Stimulated activated CD4-positive, alpha-beta T cell treated with anti-CD3 and anti-CD28 coated beads, Interleukin-4, amount 100 ng/mL, for 24 hours (primary cell): Measurements from ENCODE around the gene GABBR2.
"Not testable (repeated sequence)": the region's sequence is repeated elsewhere in the genome, so short reads cannot be mapped to it uniquely, and the experiment has no call there.

Experiments used
- DNase-seq: peaks from one replicate; pipeline ENCODE4 v3.0.0-alpha.2; 2020

GABBR2 gene

DNA sequence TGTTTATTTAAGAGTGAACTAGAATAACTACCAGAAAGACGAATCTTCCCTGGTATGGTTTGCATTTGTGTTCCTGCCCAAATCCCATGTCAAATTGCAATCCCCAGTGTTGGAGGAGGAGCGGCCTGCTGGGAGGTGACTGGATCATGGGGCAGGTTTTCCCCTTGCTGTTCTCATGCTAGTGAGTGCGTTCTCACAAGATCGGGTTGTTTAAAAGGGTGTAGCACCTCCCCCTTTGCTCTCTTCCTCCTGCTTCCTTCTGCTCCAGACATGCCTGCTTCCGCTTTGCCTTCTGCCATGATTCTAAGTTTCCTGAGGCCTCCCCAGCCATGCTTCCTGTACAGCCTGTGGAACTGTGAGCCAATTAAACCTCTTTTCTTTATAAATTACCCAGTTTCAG, 242.9 kb downstream of the GABBR2 start:
- DNase-seq = no peak

DNA sequence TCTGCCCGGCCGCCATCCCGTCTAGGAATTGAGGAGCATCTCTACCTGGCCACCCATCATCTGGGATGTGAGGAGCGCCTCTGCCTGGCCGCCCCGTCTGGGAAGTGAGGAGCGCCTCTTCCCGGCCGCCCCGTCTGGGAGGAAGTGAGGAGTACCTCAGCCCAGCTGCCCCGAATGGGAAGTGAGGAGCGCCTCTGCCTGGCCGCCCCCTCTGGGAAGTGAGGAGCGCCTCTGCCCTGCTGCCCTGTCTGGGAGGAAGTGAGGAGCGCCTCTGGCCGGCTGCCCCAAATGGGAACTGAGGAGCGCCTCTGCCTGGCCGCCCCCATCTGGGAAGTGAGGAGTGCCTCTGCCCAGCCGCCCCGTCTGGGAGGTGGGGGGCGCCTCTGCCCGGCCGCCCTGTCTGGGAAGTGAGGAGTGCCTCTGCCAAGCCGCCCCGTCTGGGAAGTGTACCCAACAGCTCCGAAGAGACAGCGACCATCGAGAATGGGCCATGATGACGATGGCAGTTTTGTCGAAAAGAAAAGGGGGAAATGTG, 244.5 kb downstream of the GABBR2 start:
- DNase-seq = not testable (repeated sequence)

DNA sequence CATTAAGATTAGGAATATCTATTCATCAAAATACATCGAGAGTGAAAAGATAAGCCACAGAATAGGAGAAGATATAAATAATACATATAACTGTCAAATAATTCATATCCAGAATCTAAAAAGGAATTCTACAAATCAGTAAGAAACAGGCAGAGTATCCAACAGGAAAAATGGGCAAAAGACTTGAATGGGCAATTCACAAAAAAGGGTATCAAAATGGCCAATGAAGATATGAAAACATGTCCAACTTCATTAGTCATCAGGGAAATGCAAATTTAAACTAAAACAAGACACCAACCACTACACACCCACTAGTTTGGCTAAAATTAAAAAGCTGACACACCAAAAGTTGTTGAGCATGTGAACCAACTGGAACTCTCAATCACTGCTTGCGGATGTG, 246.4 kb downstream of the GABBR2 start:
- no peak for DNase-seq

DNA sequence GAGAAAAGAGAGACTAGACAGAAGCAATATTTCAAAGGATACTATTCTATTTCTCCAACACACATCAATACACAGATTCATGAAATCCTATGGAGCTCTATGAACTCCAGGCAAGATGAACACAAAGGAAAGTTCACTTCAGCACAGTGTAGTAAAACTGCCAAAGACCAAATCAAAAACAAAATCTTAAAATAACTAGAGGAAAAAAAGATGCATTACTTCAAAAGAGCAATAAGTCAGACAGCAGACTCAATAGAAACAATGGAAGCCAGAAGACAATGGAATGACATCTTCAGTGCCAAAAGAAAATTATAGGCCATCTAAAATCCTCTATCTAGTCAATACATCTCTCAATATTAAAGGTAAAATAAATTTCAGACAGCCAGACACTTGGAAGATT, 248.0 kb downstream of the GABBR2 start:
- DNase-seq = no peak

DNA sequence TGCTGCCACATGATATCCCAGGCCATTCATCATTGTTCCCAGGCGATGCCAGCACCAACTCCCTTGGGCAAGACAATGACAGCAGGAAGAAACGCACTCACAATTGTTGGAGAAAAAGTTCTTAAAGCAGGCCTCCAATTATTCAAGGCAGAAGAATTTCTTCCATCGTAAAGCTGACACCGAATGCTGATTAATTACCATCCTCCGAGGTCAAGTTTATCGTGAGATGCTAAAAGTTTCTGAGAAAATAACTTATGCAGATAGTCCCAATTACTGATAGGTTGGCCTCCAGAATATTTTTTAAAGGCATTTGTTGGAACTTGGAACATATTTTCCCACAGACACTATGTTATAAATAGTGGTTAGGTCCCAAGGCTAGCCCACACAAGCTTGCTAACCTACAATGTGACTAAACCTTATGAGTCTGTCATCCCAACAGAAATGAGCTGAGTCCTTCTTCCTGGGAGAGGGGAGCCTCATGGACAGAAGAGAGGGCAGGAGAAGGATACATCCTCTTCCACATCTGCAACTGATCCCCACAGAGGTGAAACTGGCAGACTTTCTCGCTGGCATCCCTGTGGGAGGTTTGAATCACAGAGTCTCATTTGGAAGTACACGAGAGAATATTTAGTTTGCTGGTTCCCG, 250.9 kb downstream of the GABBR2 start:
- DNase-seq = no peak

DNA sequence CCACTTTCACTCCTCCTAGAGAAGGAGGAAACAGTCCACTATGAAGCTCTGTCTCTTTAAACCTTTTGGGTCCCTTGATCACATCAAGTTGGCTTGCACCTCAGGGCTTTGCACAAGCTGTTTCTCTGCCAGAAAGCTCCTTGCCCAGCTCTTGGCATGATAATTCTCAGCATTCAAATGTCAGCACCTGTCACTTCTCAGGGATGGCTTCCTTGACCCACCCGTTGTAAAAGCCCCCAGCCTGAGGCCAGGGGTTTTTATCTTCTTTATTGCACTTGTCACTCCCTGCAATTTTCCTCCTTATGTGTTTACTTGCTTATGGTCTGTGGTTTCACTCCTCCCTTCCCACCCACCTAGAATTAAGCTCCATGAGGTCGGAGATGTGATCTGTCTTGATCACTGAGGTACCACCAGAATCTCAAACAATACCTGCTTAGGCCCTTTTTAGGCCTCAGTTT, 252.6 kb downstream of the GABBR2 start:
- no peak for DNase-seq

DNA sequence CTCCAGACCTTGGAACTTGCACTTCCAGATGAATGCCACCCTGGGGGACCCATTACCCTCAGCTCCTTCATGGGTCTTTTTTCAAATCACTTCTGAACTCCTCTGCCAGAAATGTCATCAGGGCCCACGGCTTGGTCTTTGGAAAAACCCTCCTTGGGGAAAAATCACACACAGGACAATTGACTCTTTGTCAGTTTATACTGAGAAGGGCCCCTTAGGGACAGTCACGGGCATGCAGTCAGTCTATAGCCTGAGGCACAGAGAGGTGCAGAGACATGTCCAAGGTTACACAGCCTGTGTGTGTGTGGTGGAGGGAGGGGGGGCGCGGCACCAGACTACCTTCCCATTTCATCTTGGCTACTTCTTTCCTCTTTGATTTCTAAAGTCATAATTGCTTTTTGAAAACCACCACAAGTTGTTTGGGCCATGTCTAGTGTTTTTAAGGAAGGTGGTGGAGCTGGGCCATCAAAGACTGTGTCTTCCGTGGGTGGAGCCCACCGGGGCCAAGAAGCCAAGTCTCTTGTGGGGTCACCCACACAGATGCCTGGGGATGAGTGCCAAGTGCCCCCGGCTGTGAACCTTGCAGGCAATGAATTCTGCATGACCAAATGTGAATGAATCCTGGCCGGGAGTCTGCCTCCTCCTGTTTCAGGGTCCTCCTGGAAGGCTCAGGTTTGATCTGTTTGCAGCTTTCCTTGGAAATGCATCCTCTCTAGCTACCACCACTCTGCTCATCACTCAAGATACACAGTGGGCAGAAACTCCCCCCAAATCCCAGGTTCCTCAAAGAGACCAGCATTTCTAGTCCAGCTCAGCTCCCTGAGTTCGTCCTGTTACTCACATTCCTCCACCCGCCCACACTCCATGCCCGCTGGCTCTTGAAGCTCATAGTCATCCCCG, 253.2 kb downstream of the GABBR2 start:
- DNase-seq = no peak

DNA sequence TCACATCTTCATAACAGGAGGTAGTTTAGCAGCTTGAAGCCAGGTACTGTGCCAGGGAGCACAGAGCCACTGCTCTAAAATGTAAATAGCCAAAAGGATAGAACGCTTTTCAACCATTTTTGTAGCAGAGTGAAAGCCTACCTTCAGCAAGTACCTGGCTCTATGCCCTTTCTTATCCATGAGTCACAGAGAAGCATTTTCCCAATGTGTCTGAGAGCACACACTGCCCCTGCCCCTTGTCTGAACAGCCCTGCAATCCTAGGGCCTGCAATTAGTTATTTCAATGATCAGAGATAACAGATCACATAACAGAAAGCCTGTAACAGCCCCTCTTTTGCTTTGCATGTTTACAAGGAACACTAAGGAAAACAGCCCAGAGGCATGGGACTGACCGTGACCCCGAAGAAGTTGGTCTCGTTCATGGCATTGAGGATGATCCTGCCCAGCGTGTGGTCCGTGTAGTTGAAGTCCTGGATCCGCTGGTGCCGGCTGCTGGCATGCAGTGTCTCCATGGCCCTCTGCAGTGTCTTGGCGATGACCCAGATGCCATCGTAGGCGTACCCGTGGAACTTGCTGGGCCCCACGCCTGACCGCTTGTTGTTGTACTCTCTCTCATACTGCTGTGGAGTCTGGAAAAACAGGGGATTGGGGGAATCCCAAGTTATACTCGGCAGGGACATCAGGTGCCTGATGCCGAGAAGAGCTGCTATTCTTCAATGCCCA, 255.0 kb downstream of the GABBR2 start:
- DNase-seq = no peak

DNA sequence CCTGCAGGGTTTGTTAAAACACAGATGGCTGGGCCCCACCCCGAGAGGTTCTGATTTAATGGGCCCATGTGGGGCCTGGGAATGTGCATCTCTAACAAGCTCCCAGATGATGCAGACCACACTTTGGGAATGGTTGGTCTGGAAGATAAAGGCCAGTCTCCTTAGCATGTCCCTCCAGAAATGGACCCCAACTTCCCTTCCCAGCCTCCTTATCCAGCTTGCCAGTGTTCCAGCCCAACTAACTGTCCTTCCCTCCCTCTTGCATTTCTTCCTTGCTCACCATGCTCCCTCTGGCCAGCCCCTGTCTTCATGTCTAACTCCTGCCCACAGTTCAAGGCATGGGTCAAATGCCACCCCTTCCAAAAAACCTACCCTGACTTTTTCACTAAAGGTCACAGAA, 257.2 kb downstream of the GABBR2 start:
- DNase-seq = no peak

DNA sequence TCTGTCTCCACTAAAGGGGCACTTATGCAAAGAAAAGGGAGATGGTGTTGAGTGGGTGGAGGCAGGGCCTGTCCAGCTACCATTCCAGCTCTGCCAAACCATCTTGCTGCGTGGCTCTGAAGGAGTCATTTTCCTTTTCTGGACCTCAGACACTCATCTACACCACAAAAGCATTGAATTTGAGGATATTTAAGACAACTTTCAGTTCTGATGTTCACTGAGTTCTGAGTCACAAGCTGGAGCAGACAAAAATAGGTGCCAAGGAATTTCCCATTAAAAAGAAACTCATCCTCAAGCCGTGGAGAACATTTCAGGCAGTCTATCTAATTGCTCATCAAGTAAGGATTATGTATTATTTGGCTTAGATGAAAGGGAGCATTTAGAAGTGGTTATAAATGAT, 258.2 kb downstream of the GABBR2 start:
- DNase-seq = no peak

DNA sequence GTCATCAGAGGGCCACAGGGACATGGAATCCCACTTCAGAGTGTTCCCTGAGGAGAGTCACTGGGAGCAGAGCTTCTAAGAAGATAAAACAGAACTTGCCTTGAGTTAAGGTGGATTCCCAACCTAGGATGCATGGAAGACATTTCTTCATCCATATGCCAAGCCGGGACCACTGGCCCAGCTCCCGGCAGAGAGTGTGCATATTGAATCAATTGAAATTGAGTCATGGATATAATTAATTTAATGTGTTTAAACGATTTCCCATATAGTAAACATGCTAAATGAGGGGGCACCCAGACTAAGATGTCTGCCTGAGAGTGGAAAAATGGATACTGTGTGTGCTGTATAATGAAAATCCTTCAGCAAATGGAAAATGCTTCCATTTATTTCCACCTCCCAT, 258.9 kb downstream of the GABBR2 start:
- DNase-seq = no peak

DNA sequence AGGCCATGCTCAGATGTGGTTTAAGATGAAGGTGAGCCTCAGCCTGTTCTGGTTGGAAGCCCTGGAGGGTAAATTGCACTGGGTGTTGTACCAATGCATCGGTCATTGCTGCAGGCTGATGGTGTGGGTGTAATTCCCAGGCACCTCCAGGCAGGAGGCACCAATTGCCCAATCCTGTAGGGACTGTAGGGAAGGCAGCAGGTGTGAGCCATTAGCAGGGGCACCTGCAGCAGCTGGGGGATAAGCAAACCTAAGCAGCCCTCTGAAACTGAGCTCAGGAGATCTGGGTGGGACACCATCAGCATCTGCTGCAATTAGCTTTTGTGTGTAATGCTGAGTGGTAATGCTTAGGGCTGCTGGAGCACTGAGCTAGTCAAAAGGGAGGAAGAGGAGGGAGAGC, 263.2 kb downstream of the GABBR2 start:
- DNase-seq = no peak

DNA sequence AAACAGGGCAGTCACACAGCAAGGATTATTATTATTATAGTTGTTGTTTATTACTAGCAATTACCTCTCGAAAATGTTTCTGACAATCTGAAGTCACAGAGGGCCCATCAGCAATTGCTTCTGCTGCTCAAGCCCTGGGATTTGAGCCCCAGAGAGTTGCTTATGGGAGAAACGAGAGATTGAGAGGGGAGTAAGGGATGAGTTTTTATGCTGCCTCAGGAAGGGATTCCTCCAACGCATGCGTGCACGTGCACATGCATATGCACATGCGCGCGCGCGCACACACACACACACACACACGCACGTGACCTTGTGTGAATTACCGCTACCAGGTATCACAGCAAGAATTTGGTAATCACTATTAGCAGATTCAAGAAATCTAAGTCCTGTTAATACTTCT, 264.1 kb downstream of the GABBR2 start:
- DNase-seq = no peak

DNA sequence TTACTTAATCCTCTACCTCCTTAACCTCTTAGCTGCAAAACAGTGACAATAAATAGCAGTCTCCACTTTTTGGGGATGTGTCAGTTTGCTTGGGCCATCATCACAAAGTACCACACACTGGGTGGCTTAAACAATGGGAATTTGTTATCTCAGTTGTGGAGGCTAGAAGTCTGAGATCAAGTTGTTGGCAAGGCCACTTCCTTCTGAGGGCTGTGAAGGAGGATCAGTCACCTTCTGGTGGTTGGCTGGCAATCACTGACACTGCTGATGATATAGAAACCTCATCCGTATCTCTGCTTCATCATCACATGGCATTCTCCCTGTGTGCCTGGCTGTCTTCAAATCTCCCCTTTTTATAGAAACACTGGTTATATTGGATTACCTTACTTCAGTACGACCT, 266.2 kb downstream of the GABBR2 start:
- no peak for DNase-seq

DNA sequence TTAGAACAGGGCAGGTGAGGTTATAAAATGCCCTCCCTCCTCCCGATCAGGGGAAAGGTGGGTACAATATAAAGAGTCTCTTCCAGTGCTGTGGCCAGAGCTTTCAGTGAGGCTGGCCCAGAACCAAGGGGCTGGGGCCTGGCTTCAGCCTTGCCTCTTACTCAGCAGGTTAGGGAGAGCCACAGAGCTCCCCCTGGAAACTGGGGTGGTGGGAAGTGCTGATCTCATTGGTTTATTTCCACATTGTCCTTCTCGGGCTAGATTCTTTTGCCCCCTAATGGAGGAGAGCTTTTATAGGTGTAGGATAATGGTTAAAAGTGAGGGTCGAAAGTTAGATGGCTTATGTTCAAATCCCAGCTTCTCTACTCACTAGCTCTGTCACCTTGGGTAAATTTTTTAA, 266.6 kb downstream of the GABBR2 start:
- no peak for DNase-seq

DNA sequence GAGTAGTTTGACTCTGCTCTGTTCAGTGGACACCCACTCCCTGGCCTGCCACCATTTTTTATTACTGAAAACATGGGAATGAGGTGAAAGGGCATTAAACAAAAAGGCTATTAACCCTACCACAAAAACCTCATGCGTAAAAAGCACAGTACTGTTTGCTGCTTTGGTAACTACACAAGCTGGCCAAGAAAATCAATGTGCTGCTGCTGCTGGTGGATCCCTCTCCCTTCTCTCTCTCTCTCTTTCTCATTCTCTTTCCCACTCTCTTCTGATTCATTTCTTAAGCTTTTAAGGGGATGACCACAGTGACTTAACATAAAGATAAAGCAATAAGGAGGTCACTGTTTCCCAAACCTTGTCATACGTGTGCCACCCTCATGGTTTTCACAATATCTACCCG, 270.1 kb downstream of the GABBR2 start:
- no peak for DNase-seq

DNA sequence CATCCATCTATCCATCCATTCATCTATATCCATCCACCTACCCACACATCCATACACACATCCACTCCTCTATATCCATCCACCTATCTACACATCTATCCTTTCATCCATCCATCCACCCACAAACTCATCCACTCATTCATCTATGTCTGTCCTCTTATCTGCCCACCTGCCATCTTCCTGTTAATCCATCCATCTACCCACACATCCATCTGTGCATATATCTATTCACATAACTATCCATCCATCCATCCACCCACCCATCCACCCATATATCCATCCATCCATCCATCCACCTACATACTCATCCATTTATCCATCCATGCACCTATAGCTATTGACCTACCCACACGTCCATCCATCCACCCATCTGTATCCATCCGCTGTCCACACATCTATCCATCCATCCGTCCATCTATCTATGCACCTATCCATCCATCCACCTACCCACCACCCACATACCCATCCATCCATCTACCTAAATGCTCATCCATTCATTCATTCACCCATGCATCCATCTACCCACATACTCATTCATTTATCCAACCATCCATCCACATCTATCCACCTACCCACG, 271.2 kb downstream of the GABBR2 start:
- DNase-seq = no peak

DNA sequence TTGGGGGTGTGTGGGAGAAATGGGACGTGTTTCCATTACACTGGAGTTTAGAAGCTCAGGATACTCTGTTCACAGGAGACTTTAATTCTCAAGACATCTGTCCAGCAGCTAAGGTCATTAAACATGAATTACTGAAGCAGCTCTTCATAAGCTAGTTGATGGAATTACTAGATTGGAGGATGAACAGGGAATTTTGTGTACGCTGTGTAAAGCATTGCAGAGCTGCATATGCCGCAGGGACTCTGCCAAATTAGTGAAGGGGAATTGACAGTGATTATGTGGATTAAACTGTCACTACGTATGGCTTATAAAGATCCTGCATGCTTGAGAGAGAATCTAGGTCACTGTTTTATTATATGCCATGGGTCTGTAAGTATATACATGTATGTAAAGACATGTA, 275.8 kb downstream of the GABBR2 start:
- DNase-seq = no peak

DNA sequence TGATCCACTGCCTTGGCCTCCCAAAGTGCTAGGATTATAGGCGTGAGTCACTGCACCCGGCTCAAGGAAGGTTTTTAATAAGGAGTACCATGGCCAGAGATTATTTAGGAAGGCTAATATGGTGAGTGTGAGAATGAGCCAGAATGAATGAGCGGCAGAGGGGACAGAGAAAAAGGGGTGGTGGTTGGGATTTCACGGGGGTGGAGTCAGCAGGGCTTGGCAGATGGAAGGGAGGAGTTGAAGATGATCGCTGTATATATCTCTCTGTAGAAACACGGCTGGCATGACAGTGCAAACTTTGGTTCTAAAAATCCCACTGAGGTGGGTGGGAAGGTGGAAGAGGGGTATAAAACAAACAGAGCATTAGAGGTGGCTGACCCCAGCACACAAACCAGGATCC, 276.6 kb downstream of the GABBR2 start:
- no peak for DNase-seq

DNA sequence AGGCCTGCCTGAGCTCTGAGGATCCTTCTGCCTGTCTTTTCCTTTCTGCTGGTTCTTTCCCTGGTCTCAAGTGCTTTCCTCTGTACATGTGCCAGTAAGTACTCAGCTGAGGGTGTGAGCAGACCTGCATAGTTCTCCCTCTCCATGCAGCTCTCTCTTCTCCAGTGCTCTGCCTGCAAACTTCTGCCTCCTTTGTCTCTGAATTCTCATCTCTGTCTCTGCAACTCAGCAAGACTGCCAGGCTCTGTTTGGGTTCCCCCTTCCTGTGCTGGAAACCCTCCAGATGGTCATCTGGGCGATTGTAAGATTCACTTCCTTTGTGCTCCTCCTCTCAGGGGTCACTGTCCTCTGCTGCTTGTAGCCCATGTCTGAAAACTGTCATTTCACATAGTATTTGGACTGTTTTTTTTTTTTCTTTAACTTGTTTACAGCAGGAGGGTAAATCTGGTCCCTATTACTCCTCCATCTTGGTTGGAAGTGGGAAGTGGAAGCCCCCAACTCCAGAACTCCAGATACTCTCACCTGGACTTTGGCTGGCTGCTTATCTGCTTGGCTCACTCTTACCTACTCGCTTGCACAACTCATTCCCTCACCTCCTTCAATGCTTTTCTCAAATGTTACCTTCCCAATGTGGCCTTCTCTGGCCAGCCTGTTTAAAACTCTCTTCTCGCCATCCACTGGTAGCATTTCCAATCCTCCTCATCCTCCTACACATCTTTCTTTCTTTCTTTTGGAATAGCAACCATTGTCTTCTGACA, 278.0 kb downstream of the GABBR2 start:
- no peak for DNase-seq

DNA sequence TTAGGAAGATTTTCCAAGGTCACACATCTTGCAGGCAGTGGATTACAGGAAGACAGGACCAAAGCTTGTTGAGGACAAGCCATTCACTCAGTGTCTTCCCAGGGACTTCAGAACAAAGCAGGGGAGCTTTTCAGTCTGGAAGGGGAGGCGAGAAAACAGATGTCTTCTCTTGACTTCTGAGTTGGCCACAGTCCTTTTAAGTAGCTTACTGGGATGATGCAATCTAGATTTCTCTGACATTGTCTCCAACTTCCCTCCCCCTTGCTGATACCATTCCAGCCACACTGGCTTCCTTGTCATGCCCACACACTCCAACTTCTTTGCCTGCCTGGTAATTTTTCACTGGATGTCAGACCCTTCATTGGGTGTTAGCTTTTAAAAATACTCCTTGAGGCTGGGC, 279.1 kb downstream of the GABBR2 start:
- no peak for DNase-seq

DNA sequence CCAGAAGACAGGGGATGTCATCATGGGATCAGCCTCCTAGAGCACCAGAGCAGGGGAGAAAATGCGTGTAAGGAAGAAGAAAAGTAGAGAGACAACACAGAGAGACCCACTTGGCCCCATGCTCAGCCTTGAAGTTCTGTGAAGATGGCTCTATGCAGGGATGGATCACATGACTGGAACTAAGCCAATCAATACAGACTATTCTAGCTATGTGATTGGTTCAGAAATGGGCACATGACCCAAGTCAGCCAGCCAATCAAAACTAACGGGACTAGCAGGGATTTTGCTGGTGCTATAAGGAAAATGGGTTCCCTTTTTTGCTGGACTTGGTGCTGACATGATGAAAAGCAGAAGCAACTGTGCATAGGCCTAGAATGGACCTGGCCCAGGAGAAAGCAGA, 280.3 kb downstream of the GABBR2 start:
- no peak for DNase-seq
